ENCODE data around the gene CCDC40.
A peak's percentile ranks its signal among the peaks of the same experiment; 100 is the strongest.

The CCDC40 gene

DNA sequence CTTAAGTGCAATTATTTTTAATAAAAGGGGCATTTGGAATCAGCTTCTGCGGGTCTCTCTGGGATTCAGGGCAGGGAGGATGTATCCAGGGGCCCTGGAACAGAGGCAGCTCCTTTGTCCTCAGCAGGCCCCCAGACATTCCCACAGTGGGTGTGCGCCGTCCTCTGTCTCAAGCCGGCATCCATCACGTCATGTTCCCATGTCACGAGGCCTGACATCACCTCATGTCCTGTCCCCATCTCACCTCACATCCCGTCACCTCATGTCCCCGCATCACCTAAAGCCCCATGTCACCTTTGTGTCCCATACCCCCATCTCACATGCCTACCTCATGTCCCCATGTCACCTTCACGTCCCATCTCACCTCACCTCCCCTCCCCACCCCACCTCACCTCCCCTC, 83.4 kb downstream of the CCDC40 start:
- no peak for TF ChIP-seq CTCF (IDR thresholded peaks at IDR 0.05; ENCODE audit: extremely low read depth, insufficient read depth, missing control alignments)
- DNase-seq (ENCODE audit: low spot score) = no peak
- in situ Hi-C loops (cut with MboI; ENCODE audit: low pct_unique_long_range_greater_than_20kb, low sequenced_read_pairs, unreplicated experiment) = no loop called here

DNA sequence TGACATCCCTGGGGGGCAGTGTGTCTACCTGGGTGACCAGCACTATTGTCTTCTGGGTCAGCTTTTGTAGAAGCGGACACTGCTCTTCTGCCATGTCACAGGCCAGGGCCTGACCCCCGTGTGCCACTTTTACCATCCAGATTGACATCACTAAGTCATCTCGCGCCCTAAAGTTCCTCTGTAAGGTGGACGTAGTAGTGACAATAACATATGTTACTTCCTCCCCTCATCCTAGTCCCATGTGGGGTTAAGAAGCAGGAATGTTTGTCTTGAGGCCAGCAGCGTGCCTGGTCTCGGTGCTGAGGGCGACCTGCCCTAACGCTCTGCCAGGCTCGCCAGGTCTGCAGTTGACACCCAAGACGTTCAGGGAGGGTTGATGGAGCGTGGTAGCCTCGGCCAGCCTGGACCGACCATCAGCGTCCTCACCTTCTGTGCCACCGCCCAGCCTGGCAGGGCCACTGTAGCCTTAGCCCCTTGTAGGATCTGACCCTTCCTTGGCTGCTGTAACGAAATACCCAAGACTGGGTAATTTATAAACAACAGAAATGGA, 85.7 kb downstream of the CCDC40 start:
- DNase-seq (ENCODE audit: low spot score) = no peak
- no peak for TF ChIP-seq CTCF (IDR thresholded peaks at IDR 0.05; ENCODE audit: extremely low read depth, insufficient read depth, missing control alignments)
- in situ Hi-C loops (cut with MboI; ENCODE audit: low pct_unique_long_range_greater_than_20kb, low sequenced_read_pairs, unreplicated experiment) = no loop called here

DNA sequence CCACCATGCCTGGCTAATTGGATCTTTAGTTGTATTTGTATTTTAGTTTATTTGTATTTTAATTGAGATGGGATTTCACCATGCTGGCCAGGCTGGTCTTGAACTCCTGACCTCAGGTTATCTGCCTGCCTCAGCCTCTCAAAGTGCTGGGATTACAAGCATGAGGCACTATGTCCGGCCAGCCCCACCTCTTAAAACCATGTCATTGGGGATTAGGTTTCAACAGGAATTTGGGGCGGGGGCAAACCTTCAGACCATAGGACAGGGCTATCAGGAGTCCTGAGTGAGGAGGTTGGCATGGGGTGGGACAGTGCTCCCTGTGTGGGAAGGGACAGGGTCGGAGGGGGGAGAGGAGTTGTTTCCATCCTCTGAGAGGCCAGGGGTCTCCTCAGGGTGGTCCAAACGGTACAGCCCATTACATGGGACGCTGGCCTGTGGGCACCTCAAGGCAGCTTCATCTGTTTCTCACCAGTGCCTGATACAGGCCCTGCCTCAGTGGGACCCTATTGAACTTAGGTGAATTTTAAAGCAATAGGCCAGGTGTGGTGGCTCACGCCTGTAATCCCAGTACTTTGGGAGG, 86.6 kb downstream of the CCDC40 start:
- no peak for DNase-seq (ENCODE audit: low spot score)
- in situ Hi-C loops (cut with MboI; ENCODE audit: low pct_unique_long_range_greater_than_20kb, low sequenced_read_pairs, unreplicated experiment) = no loop called here
- no peak for TF ChIP-seq CTCF (IDR thresholded peaks at IDR 0.05; ENCODE audit: extremely low read depth, insufficient read depth, missing control alignments)

DNA sequence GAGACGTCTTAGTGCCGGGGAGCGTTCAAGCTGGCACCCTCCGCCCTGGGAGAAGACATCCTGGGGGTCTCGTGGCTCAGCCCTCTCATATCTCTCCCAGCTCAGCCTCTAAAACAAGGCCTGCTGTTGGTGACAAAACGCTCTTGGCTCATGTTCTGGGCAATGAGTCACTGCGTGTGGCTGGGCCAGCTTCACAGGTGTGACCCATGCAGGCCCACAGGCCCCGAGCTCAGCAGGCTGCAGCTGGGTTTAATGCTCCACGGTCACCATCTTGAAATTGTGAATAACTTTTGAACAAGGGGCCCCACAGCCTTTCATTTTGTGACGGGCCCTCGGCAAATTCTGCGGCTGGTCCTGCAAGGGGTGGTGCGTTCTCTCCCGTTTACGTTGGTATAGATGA, 87.3 kb downstream of the CCDC40 start:
- in situ Hi-C loops (cut with MboI; ENCODE audit: low pct_unique_long_range_greater_than_20kb, low sequenced_read_pairs, unreplicated experiment) = no loop called here
- TF ChIP-seq CTCF (IDR thresholded peaks at IDR 0.05; ENCODE audit: extremely low read depth, insufficient read depth, missing control alignments) = no peak
- peak; percentile 14 for DNase-seq (ENCODE audit: low spot score)

DNA sequence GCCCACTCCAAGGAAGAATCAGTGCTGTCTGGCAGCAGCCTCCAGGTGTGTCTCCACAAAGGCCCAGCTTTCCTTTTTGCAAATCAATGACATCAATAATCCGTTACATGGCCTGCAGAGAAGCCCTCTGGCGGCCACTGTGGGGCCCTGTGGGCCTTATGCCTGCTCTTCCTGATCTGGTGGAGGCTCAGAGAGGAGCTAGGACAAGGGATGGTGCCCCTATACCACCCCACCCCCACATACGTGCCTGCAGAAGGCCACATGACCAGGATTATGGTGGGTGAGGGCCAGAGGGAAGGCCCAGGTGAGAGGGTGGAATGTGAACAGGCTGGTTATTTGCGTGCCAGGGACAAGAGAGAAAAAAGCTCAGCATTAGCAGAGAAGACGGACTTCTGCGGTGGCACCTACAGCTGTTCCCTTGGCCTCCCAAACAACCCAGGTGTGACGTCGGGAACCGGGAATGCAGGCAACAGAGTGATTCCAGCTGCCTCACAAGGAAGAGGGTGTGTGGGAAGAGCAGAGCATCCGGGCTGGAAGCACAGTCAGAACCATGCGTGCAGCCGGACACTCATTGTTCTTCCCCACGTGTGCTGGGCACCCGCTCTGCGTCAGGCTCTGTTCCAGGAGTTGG, 88.0 kb downstream of the CCDC40 start:
- DNase-seq (ENCODE audit: low spot score) = peak; percentile 37
- TF ChIP-seq CTCF (IDR thresholded peaks at IDR 0.05; ENCODE audit: extremely low read depth, insufficient read depth, missing control alignments) = peak; percentile 38
- in situ Hi-C loops (cut with MboI; ENCODE audit: low pct_unique_long_range_greater_than_20kb, low sequenced_read_pairs, unreplicated experiment) = no loop called here

GRCh38 chr17:80125656-80126448, 89.4 kb downstream of the CCDC40 start:
- in situ Hi-C loops (cut with MboI; ENCODE audit: low pct_unique_long_range_greater_than_20kb, low sequenced_read_pairs, unreplicated experiment) = no loop called here
- no peak for TF ChIP-seq CTCF (IDR thresholded peaks at IDR 0.05; ENCODE audit: extremely low read depth, insufficient read depth, missing control alignments)
- DNase-seq (ENCODE audit: low spot score) = no peak
